HG02938 (cell line): ENCODE data around the gene KLHDC2.
"Not testable (repeated sequence)": the region's sequence is repeated elsewhere in the genome, so short reads cannot be mapped to it uniquely, and the experiment has no call there.

Experiments
- ATAC-seq: cut with Tn5 transposase; IDR thresholded peaks from one replicate; pipeline ENCODE4 v1.9.1; 2021; ENCODE audit warnings: mild to moderate bottlenecking, moderate library complexity; ENCODE audit not compliant: unreplicated experiment

KLHDC2 gene

DNA sequence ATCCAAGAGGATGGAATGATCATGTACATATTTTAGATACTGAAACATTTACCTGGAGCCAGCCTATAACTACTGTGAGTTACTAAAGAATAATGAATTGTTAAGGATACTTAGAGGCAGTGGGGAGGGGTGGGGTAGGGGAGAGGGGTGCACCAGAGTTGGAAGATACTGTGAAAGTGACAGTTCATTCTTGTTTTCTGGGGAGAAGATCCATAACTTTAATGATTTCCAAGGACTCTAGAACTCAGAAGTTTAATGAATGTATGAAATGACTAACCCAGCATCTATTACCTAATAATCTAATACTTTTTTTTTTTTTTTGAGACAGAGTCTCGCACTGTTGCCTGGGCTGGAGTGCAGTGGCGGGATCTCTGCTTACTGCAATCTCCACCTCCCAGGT is 10.5 kb downstream of the KLHDC2 start:
- no peak for ATAC-seq

DNA sequence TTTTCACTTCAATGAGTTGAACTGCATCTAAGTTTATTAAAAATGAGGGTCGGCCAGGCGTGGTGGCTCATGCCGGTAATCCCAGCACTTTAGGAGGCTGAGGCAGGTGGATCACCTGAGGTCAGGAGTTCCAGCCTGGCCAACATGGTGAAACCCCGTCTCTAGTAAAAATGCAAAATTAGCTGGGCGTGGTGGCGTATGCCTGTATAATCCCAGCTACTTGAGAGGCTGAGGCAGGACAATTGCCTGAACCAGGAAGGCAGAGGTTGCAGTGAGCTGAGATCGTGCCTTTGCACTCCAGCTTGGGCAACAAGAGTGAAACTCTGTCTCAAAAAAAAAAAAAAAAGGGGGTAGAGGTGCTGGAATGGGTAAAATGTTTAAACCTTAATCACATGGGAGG is 13.1 kb downstream of the KLHDC2 start:
- ATAC-seq: not testable (repeated sequence)

DNA sequence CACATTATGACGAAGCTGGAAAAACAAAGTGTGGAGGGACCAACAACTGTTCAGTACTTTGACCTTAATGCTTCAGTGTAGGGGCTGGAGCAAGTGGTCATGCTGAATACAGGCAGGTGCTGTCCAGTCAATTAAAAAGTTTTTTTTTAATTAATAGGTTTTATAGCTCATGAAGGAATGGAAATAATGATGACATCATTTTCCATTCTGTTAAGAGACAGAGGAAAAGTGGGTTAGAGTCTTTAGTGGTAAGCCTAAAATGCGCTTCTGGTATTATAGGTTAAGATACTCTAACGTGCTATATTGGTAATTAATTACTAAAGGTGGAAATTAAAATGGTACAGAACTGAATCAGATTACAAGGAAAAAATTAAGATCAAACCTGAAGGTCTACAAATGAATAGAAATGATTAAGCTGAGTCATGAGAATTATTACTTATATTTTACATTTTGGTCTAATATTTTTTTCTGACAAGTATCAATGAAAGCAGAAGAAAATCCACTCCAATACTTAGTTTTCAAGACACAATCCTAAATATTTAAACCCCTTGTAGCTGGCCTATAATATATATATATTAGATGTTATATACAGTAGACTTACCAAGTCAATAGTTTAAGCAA is 15.6 kb downstream of the KLHDC2 start:
- ATAC-seq: no peak

DNA sequence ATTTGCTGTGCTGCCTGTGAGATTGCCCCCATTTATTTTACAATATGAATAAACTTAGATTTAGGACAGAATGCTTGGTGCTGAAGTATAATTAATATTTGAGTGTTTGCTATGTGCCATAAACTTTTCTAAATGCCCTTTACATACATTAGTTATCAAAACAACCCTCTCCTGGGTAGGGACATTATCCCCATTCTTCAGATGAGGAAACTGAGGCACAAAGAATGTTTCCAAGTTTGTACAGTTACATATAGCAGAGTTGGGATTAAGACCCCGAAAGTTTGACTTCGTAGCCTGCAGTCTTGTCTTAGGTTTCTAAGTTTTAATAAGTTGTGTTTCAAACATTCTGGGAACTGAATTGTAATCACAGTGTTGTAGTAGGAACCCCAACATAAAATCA is 18.4 kb downstream of the KLHDC2 start:
- no peak for ATAC-seq

DNA sequence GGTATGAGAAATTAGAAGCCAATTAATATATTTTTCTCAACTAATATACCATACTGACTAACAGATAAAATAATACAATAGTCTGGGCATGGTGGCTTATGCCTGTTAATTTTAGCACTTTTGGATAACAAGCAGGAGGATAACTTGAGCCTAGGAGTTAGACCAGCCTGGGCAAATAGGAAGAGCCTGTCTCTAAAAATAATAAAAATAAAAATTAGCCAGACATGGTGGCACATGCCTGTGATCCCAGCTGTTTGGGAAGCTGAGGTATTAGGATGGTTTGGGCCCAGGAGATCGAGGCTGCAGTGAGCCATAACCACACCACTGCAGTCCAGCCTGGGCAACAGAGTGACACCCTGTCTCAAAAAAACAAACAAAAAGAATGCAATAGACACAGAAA is 24.7 kb downstream of the KLHDC2 start:
- no peak for ATAC-seq

DNA sequence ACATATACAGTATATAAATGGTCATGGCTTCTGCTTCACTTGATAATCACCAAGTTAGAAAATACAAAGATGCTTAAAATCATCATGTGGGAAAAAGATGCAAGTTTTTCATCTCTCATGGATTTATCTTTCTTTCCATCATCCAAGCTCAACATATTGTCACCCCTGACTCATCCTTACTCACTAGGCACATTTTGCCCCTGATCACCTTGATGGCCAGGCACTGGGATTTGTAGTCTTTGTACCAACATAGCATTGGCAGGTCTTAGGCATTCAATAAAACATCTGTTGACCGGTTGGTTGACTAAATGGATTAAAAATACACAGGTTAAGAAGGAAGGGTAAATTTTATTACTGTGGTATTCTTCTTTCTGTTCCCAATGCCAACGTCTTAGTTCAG is 28.1 kb downstream of the KLHDC2 start:
- no peak for ATAC-seq

DNA sequence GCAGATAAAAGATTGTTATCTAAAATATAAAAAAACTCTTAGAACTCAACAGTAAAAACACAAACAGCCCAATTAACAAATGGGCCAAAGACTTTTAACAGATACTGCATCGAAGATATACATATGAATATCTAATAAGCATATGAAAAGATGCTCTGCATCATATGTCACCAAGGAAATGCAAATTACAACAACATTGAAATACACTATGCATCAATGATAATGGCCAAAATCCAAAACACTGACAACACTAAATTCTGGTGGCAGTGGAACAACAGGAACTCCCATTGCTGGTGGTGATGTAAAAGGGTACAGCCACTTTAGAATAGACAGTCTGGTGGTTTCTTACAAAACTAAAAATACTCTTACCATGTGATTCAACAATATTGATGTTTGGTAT is 40.8 kb downstream of the KLHDC2 start:
- no peak for ATAC-seq

DNA sequence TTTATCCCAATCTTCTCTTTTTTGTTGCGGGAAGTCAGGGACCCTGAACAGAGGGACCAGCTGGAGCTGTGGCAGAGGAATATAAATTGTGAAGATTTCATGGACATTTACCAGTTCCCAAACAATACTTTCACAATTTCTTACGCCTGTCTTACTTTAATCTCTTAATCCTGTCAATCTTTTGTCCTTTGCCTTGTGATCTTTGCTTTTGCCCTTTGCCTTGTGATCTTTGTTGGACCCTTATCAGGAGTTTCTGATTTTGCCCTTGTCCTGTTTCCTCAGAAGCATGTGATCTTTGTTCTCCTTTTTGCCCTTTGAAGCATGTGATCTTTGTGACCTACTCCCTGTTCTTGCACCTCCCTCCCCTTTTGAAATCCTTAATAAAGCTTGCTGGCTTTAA is 48.2 kb downstream of the KLHDC2 start:
- not testable (repeated sequence) for ATAC-seq

DNA sequence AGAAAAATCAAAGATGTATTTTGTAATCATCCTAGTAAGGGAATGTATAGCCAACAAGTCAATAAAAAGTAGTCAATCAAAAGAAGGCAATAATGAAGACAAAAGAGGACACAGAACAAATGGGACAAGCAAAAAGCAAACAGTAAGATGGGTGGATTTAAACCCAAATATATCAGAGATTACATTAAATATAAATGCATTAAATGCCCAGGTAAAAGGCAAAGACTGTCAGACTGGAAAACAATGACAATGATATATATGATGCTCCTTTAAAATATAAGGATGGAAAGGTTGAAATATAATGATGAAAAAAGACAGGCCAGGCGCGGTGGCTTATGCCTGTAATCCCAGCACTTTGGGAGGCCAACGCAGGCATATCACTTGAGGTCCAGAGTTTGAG is 48.9 kb downstream of the KLHDC2 start:
- no peak for ATAC-seq

DNA sequence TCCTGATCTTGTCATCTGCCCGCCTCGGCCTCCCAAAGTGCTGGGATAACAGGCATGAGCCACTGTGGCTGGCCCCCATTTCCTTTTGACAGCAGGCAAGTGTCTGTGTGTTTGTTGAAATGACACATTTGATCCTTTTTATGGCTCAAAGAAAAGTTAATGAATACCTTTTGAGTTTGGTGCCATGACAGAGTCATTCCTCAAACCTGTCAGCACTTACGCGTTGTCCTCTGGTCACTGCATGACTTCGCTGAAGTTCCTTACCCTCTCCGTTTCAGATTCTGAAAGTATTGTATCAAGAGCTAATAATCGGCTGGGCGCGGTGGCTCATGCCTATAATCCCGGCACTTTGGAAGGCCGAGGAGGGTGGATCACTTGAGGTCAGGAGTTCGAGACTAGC is 52.2 kb downstream of the KLHDC2 start:
- no peak for ATAC-seq

DNA sequence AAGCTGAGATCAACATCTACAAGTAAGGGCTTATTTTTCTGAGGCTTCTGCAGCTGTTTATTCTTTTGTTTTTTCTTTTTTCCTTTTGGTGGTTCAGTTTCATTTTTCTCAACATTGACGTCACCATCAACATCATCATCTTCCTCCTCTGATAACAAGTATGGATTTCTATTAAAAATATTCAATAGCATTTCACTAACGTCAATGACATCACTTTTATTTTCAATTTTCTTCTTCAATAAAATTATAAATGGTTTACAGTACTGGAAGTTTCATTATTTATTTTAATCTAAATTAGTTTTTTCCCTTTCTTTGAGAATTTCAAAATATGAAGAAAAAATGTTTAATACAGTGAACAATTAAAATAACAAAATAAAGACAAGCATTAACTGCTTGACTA is 60.7 kb downstream of the KLHDC2 start:
- ATAC-seq: no peak
